UCSD-AML1 (cell line): ENCODE data around the gene F9.

ENCODE experiments used
- DNase-seq: peaks from one replicate; lab custom pipeline; 2025; ENCODE audit not compliant: unreplicated experiment; lab: John Stamatoyannopoulos, UW

Gene F9

GRCh38 chrX:139596068-139596467 is 65.5 kb downstream of the F9 start:
- no peak for DNase-seq

- no peak for DNase-seq
These were observed 69.6 kb downstream of the F9 start for GRCh38 chrX:139600105-139600504.
